Endothelial cell of umbilical vein (primary cell): ENCODE measurements around the gene G3BP1. TPM values are rescaled to one million over a fixed set of nuclear protein-coding genes. Genes with fewer than 3 reads are reported as not detected.

ENCODE experiments used
- BruUV-seq: library from RNA; stranded (reverse); fragments of 400-500 nt; replicated peaks from 2 replicates; lab custom pipeline; 2021; lab: Mats Ljungman, UMichigan
- CTCF ChIA-PET: fragments of 300-600, 350-600 bp; sonication (Branson Sonifier 250); formaldehyde crosslinking; loops from one replicate; lab custom pipeline; 2021; ENCODE audit warnings: antibody characterized with exemption, inconsistent platforms; lab: Charles Lee
- POLR2A ChIA-PET: fragments of 300-600, 350-600 bp; sonication (Branson Sonifier 250); formaldehyde crosslinking; loops from one replicate; lab custom pipeline; 2021; ENCODE audit warnings: antibody characterized with exemption, inconsistent platforms; lab: Charles Lee
- DNase-seq: peaks from one replicate; pipeline ENCODE4 v3.0.0-alpha.2; 2011; ENCODE audit warnings: low read depth, low spot score
- FAIRE-seq: peaks from 2 replicates; lab custom pipeline; 2011; peaks lifted over from hg19 to GRCh38; lab: Jason Lieb, UNC
- H2AFZ ChIP-seq: 2 replicates; pipeline ENCODE4 v1.6.0; 2012; ENCODE audit warnings: low read depth, low read length, control low read depth, inconsistent platforms
- H3K27ac ChIP-seq: 2 replicates; pipeline ENCODE4 v1.5.1; 2011; ENCODE audit warnings: low read depth, mild to moderate bottlenecking, control low read depth, low read length, moderate library complexity; ENCODE audit not compliant: insufficient read depth
- H3K27me3 ChIP-seq, 2 experiments: 2 replicates each; pipeline versions ENCODE4 v1.6.0 to v1.6.1; 2011; ENCODE audit warnings: low read length in 2 of 2, mixed read lengths in 1 of 2; ENCODE audit not compliant: control insufficient read depth in 2 of 2, insufficient read depth in 2 of 2
- H3K36me3 ChIP-seq, 2 experiments: 2 replicates in 1 of 2; 3 replicates in 1 of 2; pipeline ENCODE4 v1.5.1; 2011; ENCODE audit warnings: low read length in 2 of 2, mild to moderate bottlenecking in 1 of 2, moderate library complexity in 1 of 2; ENCODE audit not compliant: control insufficient read depth in 2 of 2, insufficient read depth in 2 of 2; ENCODE audit errors: extremely low read depth in 1 of 2
- H3K4me1 ChIP-seq: 3 replicates; pipeline ENCODE4 v1.5.1; 2011; ENCODE audit warnings: mild to moderate bottlenecking, low read length; ENCODE audit not compliant: control insufficient read depth, insufficient read depth; ENCODE audit errors: extremely low read depth
- H3K4me2 ChIP-seq: 2 replicates; pipeline ENCODE4 v1.6.1; 2011; ENCODE audit warnings: low read length, control low read depth, mixed read lengths; ENCODE audit not compliant: insufficient read depth
- H3K4me3 ChIP-seq, 3 experiments: fragments of 200-600 bp in 1 of 3; sonication (generic), shearing (Covaris generic) in 1 of 3; replicated peaks in 1 of 3; 2 replicates each; pipeline ENCODE4 v1.5.1; 2011 to 2016; ENCODE audit warnings: control low read depth in 3 of 3, low read length in 3 of 3, mild to moderate bottlenecking in 2 of 3, inconsistent platforms in 1 of 3, low read depth in 1 of 3, moderate library complexity in 1 of 3; ENCODE audit not compliant: insufficient read depth in 1 of 3
- H3K79me2 ChIP-seq: 2 replicates; pipeline ENCODE4 v1.6.0; 2012; ENCODE audit warnings: low read length, inconsistent platforms; ENCODE audit not compliant: control insufficient read depth, insufficient read depth
- H3K9ac ChIP-seq: replicated peaks from 2 replicates; pipeline ENCODE3; 2011; ENCODE audit warnings: low read length, control low read depth; ENCODE audit not compliant: insufficient read depth; ENCODE audit errors: extremely low read depth
- H3K9me1 ChIP-seq: replicated peaks from 3 replicates; pipeline ENCODE4 v1.6.0; 2011; ENCODE audit warnings: mild to moderate bottlenecking, low read length; ENCODE audit not compliant: control insufficient read depth, insufficient read depth; ENCODE audit errors: extremely low read depth
- H3K9me3 ChIP-seq: replicated peaks from 2 replicates; pipeline ENCODE4 v1.5.1; 2012; ENCODE audit warnings: low read length, inconsistent platforms; ENCODE audit not compliant: control insufficient read depth, insufficient read depth
- H4K20me1 ChIP-seq: replicated peaks from 2 replicates; pipeline ENCODE3; 2011; ENCODE audit warnings: mild to moderate bottlenecking, low read length; ENCODE audit not compliant: control insufficient read depth, insufficient read depth; ENCODE audit errors: extremely low read depth
- EZH2 ChIP-seq: IDR thresholded peaks from 2 replicates; pipeline ENCODE4 v1.6.1; 2012; ENCODE audit warnings: borderline replicate concordance, low read depth, mild to moderate bottlenecking, moderate library complexity, low read length, inconsistent platforms; ENCODE audit not compliant: severe bottlenecking
- FOS ChIP-seq: IDR thresholded peaks from 2 replicates; pipeline ENCODE4 v1.6.1; 2011; ENCODE audit warnings: mild to moderate bottlenecking, low read length, moderate library complexity, borderline replicate concordance; ENCODE audit not compliant: insufficient read depth
- GATA2 ChIP-seq: IDR thresholded peaks from 2 replicates; pipeline ENCODE4 v1.7.0; 2011; ENCODE audit warnings: low read depth, mild to moderate bottlenecking, moderate library complexity, mixed read lengths, low read length; ENCODE audit not compliant: insufficient read length, insufficient read depth
- JUN ChIP-seq: IDR thresholded peaks from 2 replicates; pipeline ENCODE4 v1.6.1; 2011; ENCODE audit warnings: borderline replicate concordance, low read depth; ENCODE audit not compliant: insufficient read length, insufficient read depth
- MYC ChIP-seq: IDR thresholded peaks from one replicate; pipeline ENCODE4 v1.6.1; 2011; ENCODE audit warnings: mild to moderate bottlenecking, low read depth, low read length
- POLR2A ChIP-seq: IDR thresholded peaks from 2 replicates; pipeline ENCODE4 v1.6.1; 2012; ENCODE audit warnings: low read depth, mild to moderate bottlenecking, control low read depth, low read length
- POLR2AphosphoS5 ChIP-seq: IDR thresholded peaks from 2 replicates; pipeline ENCODE4 v1.6.1; 2012; ENCODE audit warnings: low read depth, mild to moderate bottlenecking, control low read depth, low read length, moderate library complexity; ENCODE audit not compliant: insufficient read depth
- dilution Hi-C: fragments of 300-500 bp; cut with MboI; formaldehyde crosslinking; loops from one replicate; pipeline ENCODE4 v1.15.0; 2019; ENCODE audit warnings: low sequenced_read_pairs; ENCODE audit not compliant: extremely low pct_ligation_motif_present
- intact Hi-C: fragments of 100-400 bp; cut with micrococcal nuclease; formaldehyde crosslinking; loops from one replicate; pipeline ENCODE4 v1.10.0; 2022
- polyA plus RNA-seq, 4 experiments: library from polyadenylated mRNA; depleted of rRNA in 3 of 4; stranded (reverse) in 3 of 4; unstranded in 1 of 4; fragments of >200 nt; gene quantifications; 2 replicates each; pipeline versions ENCODE4 v1.2.1 to v1.2.3, GENCODE V29; 2011 to 2012; ENCODE audit warnings: missing spikeins in 1 of 4
- total RNA-seq: library from RNA; stranded (reverse); gene quantifications from 2 replicates; pipeline ENCODE4 v1.2.3, GENCODE V29; 2021
- TF ChIP-seq, protein P1 (sequence below): IDR thresholded peaks from 2 replicates; pipeline ENCODE4 v1.6.1; 2011; ENCODE audit not compliant: insufficient read depth, insufficient read length
- TF ChIP-seq, protein P2 (sequence below), 2 donors: IDR thresholded peaks; 1 replicate in 1 of 2; 2 replicates in 1 of 2; pipeline ENCODE4 v1.5.1; 2011; ENCODE audit warnings: low read length in 2 of 2, mild to moderate bottlenecking in 2 of 2, moderate library complexity in 2 of 2, control low read depth in 1 of 2, inconsistent platforms in 1 of 2, low read depth in 1 of 2; ENCODE audit not compliant: insufficient read depth in 1 of 2; ENCODE audit errors: extremely low read depth in 1 of 2

G3BP1 gene
- total and polyA plus RNA-seq, 2 donors (not counting 3 experiments of a cell fraction or from before 2014, with no cell fraction given), result 50.5 to 262 TPM

DNA sequence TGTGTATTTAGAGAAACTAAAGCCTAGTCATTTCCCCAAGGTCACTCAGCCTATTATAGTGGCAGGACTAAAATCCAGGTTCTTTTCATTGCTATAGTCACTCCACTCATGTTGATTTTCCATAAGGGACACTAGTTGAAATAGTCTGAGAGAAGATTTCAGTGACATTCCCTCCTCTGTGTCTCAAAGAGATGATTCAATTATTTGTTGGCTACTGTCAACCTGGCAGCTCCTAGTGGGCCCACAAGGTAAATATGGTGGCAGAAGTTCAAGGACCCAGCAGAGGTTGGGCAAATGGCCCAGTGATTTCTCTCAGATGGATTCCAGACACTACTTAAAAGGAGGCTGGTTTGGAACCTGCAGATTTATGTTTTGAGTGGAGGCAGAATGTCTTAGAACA, 48.1 kb downstream of the G3BP1 start:
- intact Hi-C loops (no loop called here), dilution Hi-C loops (no loop called here)
- no peaks in the 10 kb centered on the region for H3K79me2 ChIP-seq
- peaks cover 0 to 2% of the 10 kb centered on the region in 2 experiments for H3K36me3 ChIP-seq
- ChIA-PET POLR2A (no interaction called here), CTCF (interaction anchor here (1.3 kb wide), 1 partner anchor 323 kb away, joined by 4 read pairs; no protein-coding TSS in a partner anchor)
- no peaks in the 10 kb centered on the region for H4K20me1 ChIP-seq
- no peak overlapping the region for H3K4me3 ChIP-seq
- no peaks in the 10 kb centered on the region for H3K9me1 ChIP-seq
- no peak overlapping the region for H3K4me2 ChIP-seq
- FAIRE-seq (no peak), DNase-seq (no peak)
- H3K27ac ChIP-seq, result no peak overlapping the region
- H2AFZ ChIP-seq, result no peak overlapping the region
- TF ChIP-seq JUN (no peak), EZH2 (no peak), GATA2 (no peak), POLR2A (no peak), FOS (no peak), MYC (no peak), POLR2AphosphoS5 (no peak)
- TF ChIP-seq, protein P1, sequence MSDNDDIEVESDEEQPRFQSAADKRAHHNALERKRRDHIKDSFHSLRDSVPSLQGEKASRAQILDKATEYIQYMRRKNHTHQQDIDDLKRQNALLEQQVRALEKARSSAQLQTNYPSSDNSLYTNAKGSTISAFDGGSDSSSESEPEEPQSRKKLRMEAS, result no peak
- TF ChIP-seq, protein P2, sequence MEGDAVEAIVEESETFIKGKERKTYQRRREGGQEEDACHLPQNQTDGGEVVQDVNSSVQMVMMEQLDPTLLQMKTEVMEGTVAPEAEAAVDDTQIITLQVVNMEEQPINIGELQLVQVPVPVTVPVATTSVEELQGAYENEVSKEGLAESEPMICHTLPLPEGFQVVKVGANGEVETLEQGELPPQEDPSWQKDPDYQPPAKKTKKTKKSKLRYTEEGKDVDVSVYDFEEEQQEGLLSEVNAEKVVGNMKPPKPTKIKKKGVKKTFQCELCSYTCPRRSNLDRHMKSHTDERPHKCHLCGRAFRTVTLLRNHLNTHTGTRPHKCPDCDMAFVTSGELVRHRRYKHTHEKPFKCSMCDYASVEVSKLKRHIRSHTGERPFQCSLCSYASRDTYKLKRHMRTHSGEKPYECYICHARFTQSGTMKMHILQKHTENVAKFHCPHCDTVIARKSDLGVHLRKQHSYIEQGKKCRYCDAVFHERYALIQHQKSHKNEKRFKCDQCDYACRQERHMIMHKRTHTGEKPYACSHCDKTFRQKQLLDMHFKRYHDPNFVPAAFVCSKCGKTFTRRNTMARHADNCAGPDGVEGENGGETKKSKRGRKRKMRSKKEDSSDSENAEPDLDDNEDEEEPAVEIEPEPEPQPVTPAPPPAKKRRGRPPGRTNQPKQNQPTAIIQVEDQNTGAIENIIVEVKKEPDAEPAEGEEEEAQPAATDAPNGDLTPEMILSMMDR (IDR thresholded peaks at IDR 0.05; ENCODE audit: extremely low read depth in 1 of 2, insufficient read depth in 1 of 2, low read depth in 1 of 2, low read length in 2 of 2), result no peak
- H3K27me3 ChIP-seq, result no peaks in the 10 kb centered on the region
- no TSS peak for BruUV-seq
- no peaks in the 10 kb centered on the region for H3K4me1 ChIP-seq
- H3K9me3 ChIP-seq, result no peaks in the 10 kb centered on the region
- no peak overlapping the region for H3K9ac ChIP-seq
